Gastrocnemius medialis (tissue), 4 donors: ENCODE results near the gene CDH1.

Experiments
- POLR2A ChIP-seq, 2 donors: fragments of 450-650 bp; IDR thresholded peaks; one replicate each; pipeline ENCODE4 v1.6.1; 2017; ENCODE audit warnings: antibody characterized with exemption in 2 of 2, mild to moderate bottlenecking in 2 of 2, moderate library complexity in 2 of 2
- TF ChIP-seq, protein P1 (sequence below), 5 experiments: fragments of 450-650 bp in 3 of 5; fragments of 200-600 bp in 2 of 5; sonication (generic) in 2 of 5; IDR thresholded peaks in 4 of 5; conservative IDR thresholded peaks in 1 of 5; 1 replicate in 4 of 5; 2 replicates in 1 of 5; pipeline ENCODE4 v1.5.1; 2016 to 2019; ENCODE audit warnings: antibody characterized with exemption in 5 of 5, mild to moderate bottlenecking in 3 of 5, moderate library complexity in 3 of 5

DNA sequence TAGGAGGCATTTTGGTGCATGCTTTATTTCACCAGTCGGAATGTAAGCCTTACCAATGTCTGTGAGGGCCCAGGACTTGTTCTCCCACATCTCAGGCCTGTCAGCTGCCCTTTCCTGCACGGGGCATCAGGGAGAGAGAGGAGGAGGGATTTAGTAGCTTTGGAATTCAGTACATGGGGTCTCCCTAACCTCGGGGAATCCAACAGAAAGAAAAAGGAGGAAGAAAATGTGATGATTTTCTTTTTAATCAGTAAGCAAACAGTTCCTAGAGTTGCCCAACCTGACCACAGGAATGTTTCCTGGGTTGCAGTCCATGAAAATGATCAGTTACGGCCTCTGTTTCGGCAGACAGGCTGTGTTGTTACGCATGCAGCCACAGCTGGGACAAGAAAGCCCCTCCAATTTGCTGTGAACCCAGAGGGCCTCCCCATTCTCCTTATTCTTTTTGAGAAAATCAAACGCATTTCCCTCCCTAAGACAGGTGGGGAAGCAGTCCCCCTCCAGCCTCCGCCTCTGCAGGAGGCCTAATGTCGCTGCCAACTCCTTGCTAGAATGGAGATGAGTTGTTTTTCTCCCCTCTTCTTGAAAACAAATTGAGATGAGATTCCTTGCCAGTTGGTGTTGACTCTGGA is 53.2 kb downstream of the CDH1 start:
- TF ChIP-seq, protein P1, sequence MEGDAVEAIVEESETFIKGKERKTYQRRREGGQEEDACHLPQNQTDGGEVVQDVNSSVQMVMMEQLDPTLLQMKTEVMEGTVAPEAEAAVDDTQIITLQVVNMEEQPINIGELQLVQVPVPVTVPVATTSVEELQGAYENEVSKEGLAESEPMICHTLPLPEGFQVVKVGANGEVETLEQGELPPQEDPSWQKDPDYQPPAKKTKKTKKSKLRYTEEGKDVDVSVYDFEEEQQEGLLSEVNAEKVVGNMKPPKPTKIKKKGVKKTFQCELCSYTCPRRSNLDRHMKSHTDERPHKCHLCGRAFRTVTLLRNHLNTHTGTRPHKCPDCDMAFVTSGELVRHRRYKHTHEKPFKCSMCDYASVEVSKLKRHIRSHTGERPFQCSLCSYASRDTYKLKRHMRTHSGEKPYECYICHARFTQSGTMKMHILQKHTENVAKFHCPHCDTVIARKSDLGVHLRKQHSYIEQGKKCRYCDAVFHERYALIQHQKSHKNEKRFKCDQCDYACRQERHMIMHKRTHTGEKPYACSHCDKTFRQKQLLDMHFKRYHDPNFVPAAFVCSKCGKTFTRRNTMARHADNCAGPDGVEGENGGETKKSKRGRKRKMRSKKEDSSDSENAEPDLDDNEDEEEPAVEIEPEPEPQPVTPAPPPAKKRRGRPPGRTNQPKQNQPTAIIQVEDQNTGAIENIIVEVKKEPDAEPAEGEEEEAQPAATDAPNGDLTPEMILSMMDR (IDR thresholded peaks at IDR 0.05 in 4 of 5, conservative IDR thresholded peaks at IDR 0.05 in 1 of 5) = no peak
- no peak for TF ChIP-seq POLR2A (IDR thresholded peaks at IDR 0.05)
